Lung (tissue), 12 donors: Measurements from ENCODE around the gene REEP1. TPM values are rescaled to one million over a fixed set of nuclear protein-coding genes. Genes with fewer than 3 reads are reported as not detected.

Experiments
- ATAC-seq: fragments of 200-7000 bp; cut with Tn5 transposase; one replicate; pipeline ENCODE4 v1.9.1; 2020; ENCODE audit warnings: moderate number of reproducible peaks; ENCODE audit not compliant: insufficient read depth, low FRiP score
- DNase-seq, 3 donors: peaks; one replicate each; pipeline ENCODE4 v3.0.0-alpha.2; 2013 to 2017
- H3K27ac ChIP-seq, 2 donors: one replicate each; pipeline ENCODE4 v1.5.1; 2013; ENCODE audit warnings: mild to moderate bottlenecking in 2 of 2, moderate library complexity in 2 of 2, control low read depth in 1 of 2, inconsistent platforms in 1 of 2, low read depth in 1 of 2, low read length in 1 of 2
- H3K27me3 ChIP-seq, 3 donors: one replicate each; pipeline ENCODE4 v1.5.1; 2013; ENCODE audit warnings: low read length in 2 of 3; ENCODE audit not compliant: control insufficient read depth in 3 of 3, insufficient read depth in 3 of 3
- H3K36me3 ChIP-seq, 4 donors: one replicate each; pipeline ENCODE4 v1.5.1; 2013; ENCODE audit warnings: low read length in 4 of 4, mild to moderate bottlenecking in 1 of 4, moderate library complexity in 1 of 4; ENCODE audit not compliant: control insufficient read depth in 4 of 4, insufficient read depth in 4 of 4
- H3K4me1 ChIP-seq, 5 donors: one replicate each; pipeline ENCODE4 v1.5.1; 2013; ENCODE audit warnings: low read length in 5 of 5, mild to moderate bottlenecking in 2 of 5, moderate library complexity in 1 of 5; ENCODE audit not compliant: control insufficient read depth in 5 of 5, insufficient read depth in 5 of 5
- H3K4me3 ChIP-seq: one replicate; pipeline ENCODE4 v1.5.1; 2013; ENCODE audit warnings: mild to moderate bottlenecking, control low read depth, moderate library complexity
- H3K9ac ChIP-seq, 2 donors: one replicate each; pipeline ENCODE4 v1.5.1; 2013; ENCODE audit warnings: low read length in 2 of 2, control low read depth in 1 of 2; ENCODE audit not compliant: insufficient read depth in 1 of 2
- H3K9me3 ChIP-seq, 4 donors: one replicate each; pipeline ENCODE4 v1.5.1; 2013; ENCODE audit warnings: low read length in 3 of 4, mild to moderate bottlenecking in 1 of 4, moderate library complexity in 1 of 4; ENCODE audit not compliant: control insufficient read depth in 4 of 4, insufficient read depth in 3 of 4
- WGBS, 2 donors: extraction: QIAGEN DNeasy Blood & Tissue Kit; methylation state at CpG; one replicate each; pipeline ENCODE4 v1.1.7; 2013; 5-methylcytosine and 5-hydroxymethylcytosine counted together
- polyA plus RNA-seq, 2 donors: library from polyadenylated mRNA; stranded (reverse); fragments of 200-250 nt; gene quantifications; one replicate each; pipeline ENCODE4 v1.2.1, GENCODE V29; 2013
- total RNA-seq, 2 donors: library from RNA; depleted of rRNA in 1 of 2; stranded (reverse); fragments of >200 nt in 1 of 2; gene quantifications; one replicate each; pipeline ENCODE4 v1.2.1, GENCODE V29; 2014 to 2021
- TF ChIP-seq, protein P1 (sequence below): IDR thresholded peaks from 2 replicates; pipeline ENCODE4 v1.5.1; 2012; ENCODE audit warnings: mild to moderate bottlenecking; ENCODE audit errors: control extremely low read depth, extremely low read depth
- donor health status: control.
- donor health status: control.
- donor health status: Bipolar disorder and iron deficiency.
- donor health status: healthy.
- donor health status: DM: yes; HTN: yes; CAD: no.

REEP1 gene
- total and polyA plus RNA-seq, 4 donors: 2.4 to 19.7 (median 5.4) TPM

DNA sequence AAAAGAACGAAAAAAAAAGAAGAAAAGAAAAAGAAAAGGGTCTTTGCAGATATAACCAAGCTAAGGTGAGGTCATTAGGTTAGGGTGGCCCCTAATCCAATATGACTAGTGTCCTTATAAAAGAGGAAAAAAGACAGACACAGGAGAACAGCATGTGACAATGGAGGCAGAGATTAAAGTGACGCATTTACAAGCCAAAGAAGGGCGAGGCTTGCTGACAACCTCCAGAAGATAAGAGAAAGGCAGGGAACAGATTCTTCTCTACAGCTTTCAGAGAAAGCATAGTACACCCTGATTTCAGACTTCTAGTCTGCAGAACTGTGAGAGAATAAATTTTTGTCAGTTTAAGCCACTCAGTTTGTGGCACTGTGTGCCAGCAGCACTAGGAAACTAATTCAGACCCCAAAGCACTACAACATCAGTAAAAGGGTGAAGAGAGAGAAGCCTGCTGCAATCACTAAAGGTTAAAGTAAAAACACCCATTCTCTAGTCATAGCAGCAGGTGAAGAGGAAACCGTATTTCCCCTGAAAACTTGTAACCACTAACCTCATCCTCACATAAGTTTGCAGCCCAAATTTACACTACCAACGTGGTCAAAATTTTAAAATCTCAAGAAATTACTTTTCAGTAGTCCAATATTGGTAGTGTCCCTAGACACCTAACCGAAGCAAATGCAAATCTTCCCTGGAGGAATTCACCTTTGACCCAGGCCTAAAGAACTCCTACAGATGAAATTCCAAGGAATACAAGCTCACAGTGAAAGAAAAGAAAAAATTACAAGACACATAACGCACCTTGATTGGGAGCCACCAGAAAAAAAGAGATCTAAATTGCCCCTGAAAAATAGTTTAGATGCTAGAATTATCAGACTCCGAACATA is 17.5 kb downstream of the REEP1 start:
- DNase-seq (no peak), ATAC-seq (no peak)
- H3K9ac ChIP-seq: no peak overlapping the region
- H3K4me1 ChIP-seq: peaks cover 0 to 11% (median 0%) of the 10 kb centered on the region in 5 donors
- TF ChIP-seq, protein P1, sequence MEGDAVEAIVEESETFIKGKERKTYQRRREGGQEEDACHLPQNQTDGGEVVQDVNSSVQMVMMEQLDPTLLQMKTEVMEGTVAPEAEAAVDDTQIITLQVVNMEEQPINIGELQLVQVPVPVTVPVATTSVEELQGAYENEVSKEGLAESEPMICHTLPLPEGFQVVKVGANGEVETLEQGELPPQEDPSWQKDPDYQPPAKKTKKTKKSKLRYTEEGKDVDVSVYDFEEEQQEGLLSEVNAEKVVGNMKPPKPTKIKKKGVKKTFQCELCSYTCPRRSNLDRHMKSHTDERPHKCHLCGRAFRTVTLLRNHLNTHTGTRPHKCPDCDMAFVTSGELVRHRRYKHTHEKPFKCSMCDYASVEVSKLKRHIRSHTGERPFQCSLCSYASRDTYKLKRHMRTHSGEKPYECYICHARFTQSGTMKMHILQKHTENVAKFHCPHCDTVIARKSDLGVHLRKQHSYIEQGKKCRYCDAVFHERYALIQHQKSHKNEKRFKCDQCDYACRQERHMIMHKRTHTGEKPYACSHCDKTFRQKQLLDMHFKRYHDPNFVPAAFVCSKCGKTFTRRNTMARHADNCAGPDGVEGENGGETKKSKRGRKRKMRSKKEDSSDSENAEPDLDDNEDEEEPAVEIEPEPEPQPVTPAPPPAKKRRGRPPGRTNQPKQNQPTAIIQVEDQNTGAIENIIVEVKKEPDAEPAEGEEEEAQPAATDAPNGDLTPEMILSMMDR: no peak
- no peak overlapping the region for H3K4me3 ChIP-seq
- WGBS, 2 donors: 80 to 83% methylated on average over 8 of the region's 8 CpGs
- H3K36me3 ChIP-seq: no peaks in the 10 kb centered on the region
- H3K27ac ChIP-seq: peak overlapping the region in 1 of 2 donors; percentile 79
- H3K9me3 ChIP-seq: no peaks in the 10 kb centered on the region
- no peaks in the 10 kb centered on the region for H3K27me3 ChIP-seq

DNA sequence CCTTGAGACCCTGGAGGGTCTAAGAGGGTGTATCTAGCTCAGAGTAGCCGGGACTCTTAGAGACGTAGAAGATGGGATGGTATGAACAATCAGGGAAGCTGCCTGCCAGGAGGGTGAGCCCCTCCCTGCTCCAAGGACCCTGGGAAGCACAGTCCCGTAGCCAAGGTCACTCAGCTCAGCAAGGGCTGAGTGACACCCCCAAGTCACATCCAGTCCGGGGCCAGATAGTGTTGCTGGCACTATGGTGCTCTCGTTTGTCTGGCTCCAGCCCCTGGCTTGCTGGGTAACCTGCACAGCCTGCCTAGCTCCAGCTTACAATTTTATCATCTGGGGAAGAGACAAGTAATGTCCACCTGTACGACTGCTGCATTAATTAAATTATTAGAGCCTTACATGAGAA is 22.3 kb downstream of the REEP1 start:
- H3K27ac ChIP-seq: no peak overlapping the region
- no peak overlapping the region for H3K4me3 ChIP-seq
- no peak overlapping the region for H3K9ac ChIP-seq
- no peak for DNase-seq
- no peaks in the 10 kb centered on the region for H3K9me3 ChIP-seq
- peaks cover 0 to 10% (median 0%) of the 10 kb centered on the region in 5 donors for H3K4me1 ChIP-seq
- H3K36me3 ChIP-seq: no peaks in the 10 kb centered on the region
- TF ChIP-seq, protein P1: no peak
- no peak for ATAC-seq
- H3K27me3 ChIP-seq: no peaks in the 10 kb centered on the region
- 83 to 90% methylated on average over 6 of the region's 6 CpGs for WGBS, 2 donors

DNA sequence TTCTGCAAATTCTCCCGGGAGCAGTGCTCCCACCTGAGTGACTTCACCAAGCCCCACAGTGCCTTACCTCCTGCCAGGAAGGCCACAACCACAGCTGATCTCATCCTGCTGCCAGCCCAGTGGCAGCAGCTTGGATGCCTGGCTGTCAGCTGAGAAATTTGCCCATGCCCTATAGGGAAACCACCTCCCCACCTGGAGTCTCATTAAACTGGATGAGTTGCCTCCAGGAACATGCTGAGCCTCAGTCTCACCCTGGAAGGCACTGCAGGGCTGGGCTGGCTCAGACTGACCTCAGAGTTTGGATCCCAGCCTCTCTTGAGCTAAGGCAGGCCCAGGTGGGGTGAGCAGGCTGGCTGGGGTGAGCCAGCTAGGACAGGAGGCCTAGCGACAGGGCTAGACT is 23.3 kb downstream of the REEP1 start:
- TF ChIP-seq, protein P1: no peak
- no peak for ATAC-seq
- no peak overlapping the region for H3K4me3 ChIP-seq
- no peaks in the 10 kb centered on the region for H3K27me3 ChIP-seq
- no peaks in the 10 kb centered on the region for H3K9me3 ChIP-seq
- H3K9ac ChIP-seq: no peak overlapping the region
- H3K4me1 ChIP-seq: peaks cover 0 to 7% (median 0%) of the 10 kb centered on the region in 5 donors
- no peaks in the 10 kb centered on the region for H3K36me3 ChIP-seq
- no peak for DNase-seq
- no peak overlapping the region for H3K27ac ChIP-seq
- WGBS, 2 donors: 87 to 94% methylated on average over 2 of the region's 2 CpGs
